Neural crest cell (in vitro differentiated cells): Measurements from ENCODE around the gene UBE2N. TPM values are rescaled to one million over a fixed set of nuclear protein-coding genes. Genes with fewer than 3 reads are reported as not detected.

ENCODE experiments used
- DNase-seq: peaks from one replicate; pipeline ENCODE4 v3.0.0; 2021; ENCODE audit warnings: low read depth, mixed read lengths, low spot score
- H3K27ac Mint-ChIP-seq: one replicate; pipeline ENCODE4 v1.8.0; 2021; ENCODE audit warnings: mild to moderate bottlenecking, mixed read lengths; ENCODE audit not compliant: unreplicated experiment
- H3K27me3 Mint-ChIP-seq: 2 replicates; pipeline ENCODE4 v1.8.0; 2021; ENCODE audit warnings: low read depth, mild to moderate bottlenecking, mixed read lengths
- H3K36me3 Mint-ChIP-seq: 2 replicates; pipeline ENCODE4 v1.8.0; 2021; ENCODE audit warnings: low read depth, mild to moderate bottlenecking, mixed read lengths
- H3K4me1 Mint-ChIP-seq: 2 replicates; pipeline ENCODE4 v1.8.0; 2021; ENCODE audit warnings: mixed read lengths
- H3K4me3 Mint-ChIP-seq: one replicate; pipeline ENCODE4 v1.8.0; 2021; ENCODE audit warnings: mild to moderate bottlenecking, mixed read lengths
- H3K9me3 Mint-ChIP-seq: 2 replicates; pipeline ENCODE4 v1.8.0; 2021; ENCODE audit warnings: mixed read lengths
- CTCF ChIP-seq: fragments of 200-600 bp; sonication (generic); conservative IDR thresholded peaks from 2 replicates; pipeline ENCODE4 v1.5.0; 2021; ENCODE audit warnings: antibody characterized with exemption, mild to moderate bottlenecking
- total RNA-seq: library from RNA; stranded (reverse); gene quantifications from 2 replicates; pipeline ENCODE4 v1.2.1, GENCODE V29; 2021

UBE2N gene
- total RNA-seq, 1 donor from 2014 or later, result 176 TPM

DNA sequence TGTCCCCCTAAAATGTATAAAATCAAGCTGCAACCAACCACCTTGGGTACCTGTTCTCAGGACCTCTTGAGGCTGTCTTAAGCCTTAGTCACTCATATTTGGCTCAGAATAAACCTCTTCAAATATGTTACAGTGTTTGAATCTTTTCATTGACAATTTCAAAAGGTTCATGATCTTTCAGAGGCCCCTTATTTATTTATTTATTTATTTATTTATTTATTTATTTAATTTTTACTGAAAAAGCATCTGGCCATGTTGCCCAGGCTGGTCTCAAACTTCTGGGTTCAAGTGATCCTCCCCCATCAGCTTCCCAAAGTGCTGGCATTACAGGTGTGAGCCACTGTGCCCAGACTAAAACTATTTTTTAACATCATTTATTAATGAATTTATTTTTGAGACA is 72.2 kb downstream of the UBE2N start:
- no peak for TF ChIP-seq CTCF
- no peak overlapping the region for H3K27ac Mint-ChIP-seq
- H3K9me3 Mint-ChIP-seq, result no peaks in the 10 kb centered on the region
- no peaks in the 10 kb centered on the region for H3K36me3 Mint-ChIP-seq
- H3K4me3 Mint-ChIP-seq, result no peak overlapping the region
- H3K4me1 Mint-ChIP-seq, result peaks cover 12% of the 10 kb centered on the region
- H3K27me3 Mint-ChIP-seq, result no peaks in the 10 kb centered on the region
- no peak for DNase-seq

- H3K4me1 Mint-ChIP-seq, result peaks cover 5% of the 10 kb centered on the region
- no peak for DNase-seq
- no peaks in the 10 kb centered on the region for H3K27me3 Mint-ChIP-seq
- no peaks in the 10 kb centered on the region for H3K9me3 Mint-ChIP-seq
- H3K27ac Mint-ChIP-seq, result no peak overlapping the region
- no peaks in the 10 kb centered on the region for H3K36me3 Mint-ChIP-seq
- TF ChIP-seq CTCF, result no peak
- H3K4me3 Mint-ChIP-seq, result no peak overlapping the region
These were observed 73.0 kb downstream of the UBE2N start for GRCh38 chr12:93368766-93369165.

DNA sequence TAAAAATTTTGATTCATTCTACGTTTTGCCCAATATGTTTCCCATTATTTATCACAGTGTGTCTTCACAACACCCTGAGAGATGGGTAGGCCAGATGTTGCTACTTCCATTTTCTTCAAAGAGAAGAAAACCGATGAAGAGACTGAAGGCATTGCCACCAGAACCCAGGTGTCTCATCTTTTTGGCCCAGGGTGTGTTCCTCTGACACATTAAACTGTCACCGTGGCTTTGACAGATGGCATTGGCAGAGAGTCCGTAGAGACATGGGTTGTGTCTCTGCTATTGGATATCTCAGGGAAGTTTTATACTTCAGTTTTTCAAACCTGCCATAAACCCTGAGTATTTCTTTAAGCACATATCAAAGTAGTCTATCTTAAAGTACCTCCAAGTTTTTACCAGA is 75.3 kb downstream of the UBE2N start:
- Mint-ChIP-seq H3K36me3 (no peaks in the 10 kb centered on the region), H3K4me3 (no peak overlapping the region), H3K27me3 (no peaks in the 10 kb centered on the region), H3K9me3 (no peaks in the 10 kb centered on the region), H3K4me1 (no peaks in the 10 kb centered on the region), H3K27ac (no peak overlapping the region)
- no peak for TF ChIP-seq CTCF
- no peak for DNase-seq

DNA sequence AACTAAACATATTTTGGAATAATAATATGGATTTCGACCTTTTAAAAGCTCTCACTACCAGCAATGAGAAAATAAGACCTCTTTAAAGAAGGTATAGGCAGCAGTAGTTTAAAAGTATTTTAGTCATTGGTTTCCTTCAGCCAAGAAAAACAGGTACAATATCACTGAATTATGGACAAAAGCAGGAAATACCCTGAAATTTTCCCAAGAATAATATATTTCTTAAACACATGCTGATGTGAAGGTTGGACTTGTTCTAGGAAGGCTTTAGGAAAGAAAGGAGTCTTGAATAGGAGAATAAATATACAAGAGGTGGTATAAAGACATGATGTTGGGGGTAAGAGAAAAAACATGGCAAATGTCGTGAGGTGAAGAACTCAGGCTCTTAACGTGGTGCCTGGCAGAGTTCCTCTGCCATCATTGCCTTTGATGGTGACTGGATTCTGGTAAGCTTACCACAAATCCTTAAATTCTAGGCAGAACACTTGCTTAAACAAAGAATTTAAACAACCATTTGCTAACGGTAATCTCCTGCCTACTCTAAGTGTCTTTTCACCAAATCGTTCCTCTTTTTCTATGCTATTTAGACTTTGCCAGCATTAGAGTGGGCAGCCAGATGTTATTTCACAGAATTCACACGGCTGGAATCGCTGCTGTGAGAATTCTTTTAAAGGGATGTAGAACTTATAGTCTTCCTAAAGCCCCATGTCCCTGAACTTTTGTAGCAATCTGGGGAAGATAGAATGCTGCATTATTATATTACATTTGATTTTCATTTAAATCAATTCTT is 75.9 kb downstream of the UBE2N start:
- no peak overlapping the region for H3K27ac Mint-ChIP-seq
- no peak overlapping the region for H3K4me3 Mint-ChIP-seq
- TF ChIP-seq CTCF, result no peak
- no peaks in the 10 kb centered on the region for H3K36me3 Mint-ChIP-seq
- no peaks in the 10 kb centered on the region for H3K27me3 Mint-ChIP-seq
- no peak for DNase-seq
- no peaks in the 10 kb centered on the region for H3K9me3 Mint-ChIP-seq
- H3K4me1 Mint-ChIP-seq, result no peaks in the 10 kb centered on the region

DNA sequence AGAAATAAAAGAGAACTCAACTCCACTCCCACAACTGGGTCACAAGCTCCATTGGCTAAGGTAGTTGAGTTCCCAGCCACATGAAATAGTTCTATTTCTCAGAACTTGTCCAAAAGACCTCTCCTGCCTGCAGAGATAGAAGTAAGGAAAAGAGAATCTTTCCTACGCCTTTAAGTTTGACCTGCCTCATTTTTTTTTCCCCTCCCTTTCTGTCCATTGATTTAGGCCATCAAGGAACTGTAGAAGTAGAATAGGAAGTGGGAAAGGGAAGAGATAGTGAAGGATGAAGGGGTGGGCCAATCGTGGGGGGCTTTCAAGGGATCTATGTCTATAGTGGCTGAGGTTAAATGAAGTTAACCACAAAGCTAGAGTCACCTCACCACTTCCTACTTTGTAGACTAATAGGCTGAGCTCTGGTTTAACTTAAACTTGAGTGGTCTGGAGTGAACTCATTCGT is 77.9 kb downstream of the UBE2N start:
- Mint-ChIP-seq H3K36me3 (no peaks in the 10 kb centered on the region), H3K27me3 (no peaks in the 10 kb centered on the region), H3K27ac (no peak overlapping the region), H3K4me3 (no peak overlapping the region), H3K4me1 (peaks cover 5% of the 10 kb centered on the region), H3K9me3 (no peaks in the 10 kb centered on the region)
- no peak for TF ChIP-seq CTCF
- DNase-seq, result no peak
